Activated CD4-positive, alpha-beta memory T cell treated with anti-CD3 and anti-CD28 coated beads for 36 hours (primary cell): ENCODE data around the gene FSIP1. TPM values are rescaled to one million over a fixed set of nuclear protein-coding genes. Genes with fewer than 3 reads are reported as not detected.

Source experiments
- CTCF ChIA-PET: fragments of 350-600 bp; sonication (Branson Sonifier 250); formaldehyde crosslinking; loops from one replicate; lab custom pipeline; 2021; ENCODE audit warnings: antibody characterized with exemption, inconsistent platforms; lab: Charles Lee
- POLR2A ChIA-PET: fragments of 350-600 bp; sonication (Branson Sonifier 250); formaldehyde crosslinking; loops from one replicate; lab custom pipeline; 2021; ENCODE audit warnings: antibody characterized with exemption; lab: Charles Lee
- DNase-seq: peaks from one replicate; pipeline ENCODE4 v3.0.0-alpha.2; 2020
- H3K27ac Mint-ChIP-seq: one replicate; pipeline ENCODE4 v1.8.0; 2021; ENCODE audit warnings: mixed read lengths
- H3K27me3 Mint-ChIP-seq: one replicate; pipeline ENCODE4 v1.8.0; 2021; ENCODE audit warnings: mixed read lengths
- H3K36me3 Mint-ChIP-seq: one replicate; pipeline ENCODE4 v1.8.0; 2021; ENCODE audit warnings: mixed read lengths
- H3K4me1 Mint-ChIP-seq: one replicate; pipeline ENCODE4 v1.8.0; 2021; ENCODE audit warnings: low read depth, mixed read lengths
- H3K4me3 Mint-ChIP-seq: one replicate; pipeline ENCODE4 v1.8.0; 2021; ENCODE audit warnings: mild to moderate bottlenecking, mixed read lengths
- H3K9me3 Mint-ChIP-seq: one replicate; pipeline ENCODE4 v1.8.0; 2021; ENCODE audit warnings: mixed read lengths
- intact Hi-C: fragments of 100-400 bp; cut with micrococcal nuclease; formaldehyde crosslinking; loops from one replicate; pipeline ENCODE4 v1.15.1; 2023
- total RNA-seq, 2 experiments: library from RNA; stranded (reverse); gene quantifications; one replicate each; pipeline ENCODE4 v1.2.3, GENCODE V29; 2021

The FSIP1 gene
- total RNA-seq, 2 experiments from 2014 or later = 0.29 to 0.68 TPM

DNA sequence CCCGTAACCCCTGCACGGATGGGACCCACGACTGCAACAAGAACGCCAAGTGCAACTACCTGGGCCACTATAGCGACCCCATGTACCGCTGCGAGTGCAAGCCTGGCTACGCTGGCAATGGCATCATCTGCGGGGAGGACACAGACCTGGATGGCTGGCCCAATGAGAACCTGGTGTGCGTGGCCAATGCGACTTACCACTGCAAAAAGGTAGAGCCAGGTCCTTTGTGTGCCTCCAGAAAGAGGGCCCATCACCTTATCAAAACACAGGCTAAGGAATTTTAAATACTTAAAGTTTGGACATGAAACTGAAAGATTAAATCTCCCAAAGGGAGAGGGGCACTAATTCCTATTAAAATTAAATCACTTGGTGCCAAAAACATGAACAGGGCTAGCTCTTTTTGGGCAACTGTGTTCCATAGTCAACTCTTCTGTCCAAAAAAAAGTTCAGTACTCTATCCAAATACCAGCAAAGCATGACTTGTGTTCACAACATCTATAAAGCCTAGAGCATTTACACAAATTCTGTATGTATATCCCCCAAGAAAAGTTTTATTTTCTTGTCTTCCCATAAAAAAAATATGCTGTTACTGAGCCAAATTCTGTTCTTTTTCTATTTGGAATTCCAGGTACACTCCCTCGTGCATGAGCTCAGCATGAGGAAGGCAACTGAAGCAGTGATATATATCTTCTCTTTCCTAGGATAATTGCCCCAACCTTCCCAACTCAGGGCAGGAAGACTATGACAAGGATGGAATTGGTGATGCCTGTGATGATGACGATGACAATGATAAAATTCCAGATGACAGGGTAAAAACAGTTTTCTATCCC, 192.6 kb downstream of the FSIP1 start:
- CTCF ChIA-PET = interaction anchor here (1.2 kb wide), 1 partner anchor 167 kb away, joined by 4 read pairs; no protein-coding TSS in a partner anchor
- Mint-ChIP-seq H3K9me3 (no peaks in the 10 kb centered on the region), H3K27me3 (no peaks in the 10 kb centered on the region), H3K27ac (no peak overlapping the region), H3K4me3 (no peak overlapping the region), H3K4me1 (peaks cover 8% of the 10 kb centered on the region), H3K36me3 (no peaks in the 10 kb centered on the region)
- POLR2A ChIA-PET = interaction anchor here (0.6 kb wide), 1 partner anchor 10 kb away, joined by 3 read pairs; no protein-coding TSS in a partner anchor
- DNase-seq = no peak
- intact Hi-C loops = no loop called here

DNA sequence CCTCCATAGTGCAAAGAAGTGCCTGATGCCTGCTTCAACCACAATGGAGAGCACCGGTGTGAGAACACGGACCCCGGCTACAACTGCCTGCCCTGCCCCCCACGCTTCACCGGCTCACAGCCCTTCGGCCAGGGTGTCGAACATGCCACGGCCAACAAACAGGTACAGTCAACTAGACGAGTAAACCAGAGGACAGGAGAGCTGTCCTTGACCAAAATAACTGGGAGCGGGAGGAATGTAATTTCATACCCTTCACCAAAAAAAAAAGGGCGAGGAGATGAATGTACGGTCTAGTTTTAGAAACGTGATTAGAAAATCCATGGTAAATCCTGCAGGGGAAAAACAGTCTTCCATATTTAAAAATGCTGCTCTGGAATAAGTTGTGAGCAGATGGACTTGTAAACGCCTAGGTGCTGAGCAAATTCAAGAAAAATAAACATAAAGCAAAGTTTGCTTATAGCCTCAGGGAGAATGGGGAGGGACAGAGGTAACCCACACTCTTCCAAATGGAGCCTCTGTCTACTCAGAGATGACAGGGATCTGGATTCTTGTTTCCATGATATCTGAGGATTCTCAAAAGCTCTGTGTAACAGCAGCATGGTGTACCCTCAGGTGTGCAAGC, 193.3 kb downstream of the FSIP1 start:
- ChIA-PET POLR2A (interaction anchor here (1.3 kb wide), 1 partner anchor 35 kb away, joined by 3 read pairs; no protein-coding TSS in a partner anchor), CTCF (interaction anchor here (1.2 to 1.3 kb wide), 2 partner anchors 9 to 167 kb away, joined by 4 read pairs; partner anchors contain the start of gene THBS1)
- Mint-ChIP-seq H3K27ac (no peak overlapping the region), H3K4me1 (peaks cover 6% of the 10 kb centered on the region), H3K36me3 (no peaks in the 10 kb centered on the region), H3K9me3 (no peaks in the 10 kb centered on the region), H3K27me3 (no peaks in the 10 kb centered on the region), H3K4me3 (no peak overlapping the region)
- intact Hi-C loops = no loop called here
- DNase-seq = no peak

DNA sequence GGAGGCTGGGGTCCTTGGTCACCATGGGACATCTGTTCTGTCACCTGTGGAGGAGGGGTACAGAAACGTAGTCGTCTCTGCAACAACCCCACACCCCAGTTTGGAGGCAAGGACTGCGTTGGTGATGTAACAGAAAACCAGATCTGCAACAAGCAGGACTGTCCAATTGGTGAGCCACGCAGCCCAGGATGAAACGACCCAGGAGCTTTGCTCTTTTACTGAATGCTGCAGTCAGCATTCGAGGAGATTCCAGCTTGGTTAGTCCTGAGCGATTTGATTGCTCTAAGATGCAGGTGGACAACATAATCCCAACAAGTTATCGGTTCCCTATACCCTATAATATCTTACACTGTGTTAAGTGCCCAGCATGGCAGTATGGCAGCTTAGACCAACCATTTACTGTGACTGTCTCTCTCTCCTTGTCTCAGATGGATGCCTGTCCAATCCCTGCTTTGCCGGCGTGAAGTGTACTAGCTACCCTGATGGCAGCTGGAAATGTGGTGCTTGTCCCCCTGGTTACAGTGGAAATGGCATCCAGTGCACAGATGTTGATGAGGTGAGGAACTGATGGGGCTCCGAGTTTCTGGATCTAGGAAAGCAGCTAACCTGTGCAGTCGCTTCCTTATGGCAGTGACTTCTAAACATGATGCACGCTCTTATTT, 194.0 kb downstream of the FSIP1 start:
- no peak for DNase-seq
- no peaks in the 10 kb centered on the region for H3K36me3 Mint-ChIP-seq
- ChIA-PET CTCF (interaction anchor here (1.3 kb wide), 1 partner anchor 8 kb away, joined by 4 read pairs; the partner anchor contains the start of gene THBS1), POLR2A (interaction anchor here (1.3 kb wide), 1 partner anchor 36 kb away, joined by 3 read pairs; no protein-coding TSS in a partner anchor)
- H3K4me1 Mint-ChIP-seq = peaks cover under 1% of the 10 kb centered on the region
- H3K9me3 Mint-ChIP-seq = no peaks in the 10 kb centered on the region
- intact Hi-C loops = no loop called here
- no peaks in the 10 kb centered on the region for H3K27me3 Mint-ChIP-seq
- no peak overlapping the region for H3K27ac Mint-ChIP-seq
- no peak overlapping the region for H3K4me3 Mint-ChIP-seq

DNA sequence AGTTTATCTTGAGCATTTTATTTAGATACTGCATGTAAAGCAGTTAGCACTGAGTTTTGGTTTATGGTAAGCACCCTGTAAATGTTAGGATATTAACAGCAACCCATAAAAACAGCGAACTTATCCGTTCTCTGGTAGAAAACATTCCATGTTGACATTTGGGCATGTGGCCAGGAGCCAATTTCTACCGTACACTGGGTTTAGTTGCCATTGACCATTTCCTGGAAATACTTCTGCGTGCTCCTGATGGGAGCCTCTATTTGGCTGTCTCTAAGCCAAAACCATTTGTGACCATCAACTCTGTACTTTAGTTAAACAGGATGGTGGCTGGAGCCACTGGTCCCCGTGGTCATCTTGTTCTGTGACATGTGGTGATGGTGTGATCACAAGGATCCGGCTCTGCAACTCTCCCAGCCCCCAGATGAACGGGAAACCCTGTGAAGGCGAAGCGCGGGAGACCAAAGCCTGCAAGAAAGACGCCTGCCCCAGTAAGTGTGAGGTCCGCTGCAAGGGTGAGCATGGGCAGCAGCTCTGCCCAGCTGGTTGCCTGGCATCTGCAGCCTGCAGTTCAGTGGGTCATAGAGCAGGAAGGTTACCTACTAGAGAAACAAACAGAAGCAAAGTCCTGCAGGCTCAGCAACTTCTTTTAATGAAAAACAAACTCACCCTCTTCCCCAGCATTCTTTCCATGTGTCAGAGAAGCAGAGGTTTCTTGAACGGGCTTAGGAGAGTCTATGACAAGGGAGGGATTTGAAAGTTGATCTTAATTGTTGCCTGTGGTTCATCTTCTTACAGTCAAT, 194.7 kb downstream of the FSIP1 start:
- Mint-ChIP-seq H3K9me3 (no peaks in the 10 kb centered on the region), H3K4me1 (no peaks in the 10 kb centered on the region), H3K27me3 (peaks cover 1% of the 10 kb centered on the region), H3K4me3 (no peak overlapping the region), H3K27ac (no peak overlapping the region), H3K36me3 (no peaks in the 10 kb centered on the region)
- POLR2A ChIA-PET = interaction anchor here (1.3 kb wide), 1 partner anchor 36 kb away, joined by 3 read pairs; no protein-coding TSS in a partner anchor
- CTCF ChIA-PET = interaction anchor here (1.2 to 1.3 kb wide), 2 partner anchors 7 to 880 kb away, joined by 3 to 4 read pairs; partner anchors contain the start of gene THBS1
- intact Hi-C loops = no loop called here
- DNase-seq = no peak

DNA sequence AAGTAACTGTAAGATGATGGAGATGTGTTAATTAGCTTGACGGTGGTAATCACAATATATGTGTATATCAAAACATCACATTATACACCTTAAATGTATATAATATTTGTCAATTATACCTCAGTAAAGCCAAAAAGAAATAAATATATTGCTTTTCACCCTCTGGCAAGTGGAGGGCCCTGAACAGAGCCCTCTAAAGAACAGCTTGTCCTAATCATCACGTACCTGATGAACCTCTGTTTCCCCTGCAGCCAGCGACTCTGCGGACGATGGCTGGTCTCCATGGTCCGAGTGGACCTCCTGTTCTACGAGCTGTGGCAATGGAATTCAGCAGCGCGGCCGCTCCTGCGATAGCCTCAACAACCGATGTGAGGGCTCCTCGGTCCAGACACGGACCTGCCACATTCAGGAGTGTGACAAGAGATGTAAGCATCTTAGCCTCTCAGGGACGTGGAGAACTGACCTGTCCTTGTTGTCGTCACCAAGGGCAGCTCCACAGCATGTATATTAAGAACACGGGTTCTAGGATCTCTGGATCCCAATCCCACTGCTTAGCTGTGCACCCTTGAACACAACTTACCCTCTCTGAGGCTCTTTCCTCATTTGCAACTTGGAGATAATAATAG, 195.4 kb downstream of the FSIP1 start:
- no peaks in the 10 kb centered on the region for H3K4me1 Mint-ChIP-seq
- no peaks in the 10 kb centered on the region for H3K9me3 Mint-ChIP-seq
- intact Hi-C loops = no loop called here
- no peak overlapping the region for H3K4me3 Mint-ChIP-seq
- H3K27ac Mint-ChIP-seq = no peak overlapping the region
- ChIA-PET POLR2A (no interaction called here), CTCF (interaction anchor here (1.2 to 2.3 kb wide), 2 partner anchors 170 to 880 kb away, joined by 3 to 25 read pairs; no protein-coding TSS in a partner anchor)
- DNase-seq = no peak
- H3K36me3 Mint-ChIP-seq = no peaks in the 10 kb centered on the region
- peaks cover 4% of the 10 kb centered on the region for H3K27me3 Mint-ChIP-seq

DNA sequence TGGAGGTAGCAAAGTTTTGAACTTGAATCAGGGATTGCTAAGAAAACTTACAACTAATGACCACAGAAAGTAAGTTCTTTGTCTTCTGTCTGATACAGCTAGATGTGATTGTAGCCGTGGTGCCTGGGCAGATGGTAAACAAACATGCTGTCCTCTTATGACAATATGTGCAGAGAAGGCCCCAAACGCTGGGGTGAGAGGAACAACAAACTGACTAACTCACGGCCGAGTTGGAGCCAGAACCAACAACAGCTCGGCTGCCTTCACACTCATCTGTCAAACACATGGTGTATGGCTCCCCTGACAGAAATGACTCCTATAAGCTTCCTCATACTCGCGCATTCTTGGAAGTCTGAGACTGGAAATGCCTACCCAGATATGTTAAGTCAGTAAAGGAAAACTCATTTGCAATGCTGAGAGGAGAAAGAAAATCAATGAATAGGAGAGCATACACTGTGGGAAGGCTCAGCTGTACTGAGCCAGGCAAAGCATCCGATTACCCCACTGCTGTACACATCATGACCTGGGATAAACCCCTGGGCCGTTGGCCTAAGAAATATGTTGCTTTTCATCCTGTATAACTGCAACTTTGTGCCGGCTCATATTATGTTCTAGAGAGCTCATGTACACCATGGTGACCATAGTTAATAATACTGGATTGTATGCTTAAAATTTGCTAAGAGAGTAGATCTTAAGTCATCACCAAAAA, 196.1 kb downstream of the FSIP1 start:
- Mint-ChIP-seq H3K4me1 (peaks cover 2% of the 10 kb centered on the region), H3K27ac (no peak overlapping the region), H3K27me3 (peaks cover 10% of the 10 kb centered on the region), H3K36me3 (no peaks in the 10 kb centered on the region), H3K9me3 (no peaks in the 10 kb centered on the region), H3K4me3 (no peak overlapping the region)
- CTCF ChIA-PET = interaction anchor here (1.2 to 2.3 kb wide), 3 partner anchors 100 to 879 kb away, joined by 3 to 25 read pairs (median 7); no protein-coding TSS in a partner anchor
- DNase-seq = no peak
- intact Hi-C loops = no loop called here
- POLR2A ChIA-PET = no interaction called here

DNA sequence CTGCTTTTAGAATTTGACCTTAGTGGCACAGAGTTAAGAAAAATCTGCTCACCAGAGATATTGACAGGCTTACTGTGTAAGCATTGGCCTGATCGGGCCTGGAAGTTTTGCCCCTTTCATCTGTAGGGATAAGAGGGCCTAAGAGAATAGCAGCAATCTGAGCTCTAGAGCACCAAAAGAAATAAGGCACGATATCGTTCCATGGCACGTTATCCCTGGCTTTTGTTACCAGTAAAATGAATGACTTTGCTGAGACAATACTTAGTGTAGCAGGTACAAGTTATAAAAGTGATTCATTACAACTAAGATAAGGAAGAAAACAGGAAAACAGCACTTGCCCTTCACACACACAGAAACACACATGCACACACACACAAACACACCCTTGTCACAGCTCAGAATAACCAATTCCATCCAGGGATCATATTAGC, 196.8 kb downstream of the FSIP1 start:
- peaks cover 17% of the 10 kb centered on the region for H3K27me3 Mint-ChIP-seq
- no peaks in the 10 kb centered on the region for H3K9me3 Mint-ChIP-seq
- DNase-seq = no peak
- ChIA-PET POLR2A (no interaction called here), CTCF (interaction anchor here (0.7 to 2.3 kb wide), 3 partner anchors 36 to 172 kb away, joined by 3 to 25 read pairs (median 7); no protein-coding TSS in a partner anchor)
- H3K4me3 Mint-ChIP-seq = no peak overlapping the region
- H3K27ac Mint-ChIP-seq = no peak overlapping the region
- intact Hi-C loops = loop anchor here (2.0 kb wide), 1 partner anchor 171 kb away; no protein-coding TSS in a partner anchor
- peaks cover 8% of the 10 kb centered on the region for H3K4me1 Mint-ChIP-seq
- H3K36me3 Mint-ChIP-seq = no peaks in the 10 kb centered on the region

DNA sequence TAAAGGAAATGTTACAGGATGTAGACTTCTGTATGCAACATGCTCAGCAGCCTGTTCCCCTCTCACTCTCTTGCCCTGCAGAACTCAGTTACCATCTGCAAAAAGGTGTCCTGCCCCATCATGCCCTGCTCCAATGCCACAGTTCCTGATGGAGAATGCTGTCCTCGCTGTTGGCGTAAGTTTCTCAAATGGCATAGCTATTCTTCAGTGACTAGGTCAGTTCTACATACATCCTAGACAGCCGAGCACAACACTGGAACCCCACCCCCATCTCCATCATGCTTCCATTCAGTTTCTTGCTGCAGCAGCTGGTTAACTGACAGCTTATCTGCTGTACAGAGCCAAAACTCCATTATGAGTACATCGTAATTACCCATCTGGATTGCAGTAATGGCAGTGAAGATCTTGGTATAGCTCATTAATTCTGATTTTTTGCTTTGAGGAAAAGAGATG, 197.2 kb downstream of the FSIP1 start:
- intact Hi-C loops = loop anchor here (2.0 kb wide), 1 partner anchor 171 kb away; no protein-coding TSS in a partner anchor
- Mint-ChIP-seq H3K27ac (no peak overlapping the region), H3K36me3 (no peaks in the 10 kb centered on the region), H3K4me1 (peaks cover 8% of the 10 kb centered on the region), H3K9me3 (no peaks in the 10 kb centered on the region), H3K27me3 (peaks cover 17% of the 10 kb centered on the region), H3K4me3 (no peak overlapping the region)
- POLR2A ChIA-PET = no interaction called here
- DNase-seq = no peak
- CTCF ChIA-PET = interaction anchor here (0.7 to 2.3 kb wide), 3 partner anchors 36 to 172 kb away, joined by 3 to 25 read pairs (median 7); no protein-coding TSS in a partner anchor

DNA sequence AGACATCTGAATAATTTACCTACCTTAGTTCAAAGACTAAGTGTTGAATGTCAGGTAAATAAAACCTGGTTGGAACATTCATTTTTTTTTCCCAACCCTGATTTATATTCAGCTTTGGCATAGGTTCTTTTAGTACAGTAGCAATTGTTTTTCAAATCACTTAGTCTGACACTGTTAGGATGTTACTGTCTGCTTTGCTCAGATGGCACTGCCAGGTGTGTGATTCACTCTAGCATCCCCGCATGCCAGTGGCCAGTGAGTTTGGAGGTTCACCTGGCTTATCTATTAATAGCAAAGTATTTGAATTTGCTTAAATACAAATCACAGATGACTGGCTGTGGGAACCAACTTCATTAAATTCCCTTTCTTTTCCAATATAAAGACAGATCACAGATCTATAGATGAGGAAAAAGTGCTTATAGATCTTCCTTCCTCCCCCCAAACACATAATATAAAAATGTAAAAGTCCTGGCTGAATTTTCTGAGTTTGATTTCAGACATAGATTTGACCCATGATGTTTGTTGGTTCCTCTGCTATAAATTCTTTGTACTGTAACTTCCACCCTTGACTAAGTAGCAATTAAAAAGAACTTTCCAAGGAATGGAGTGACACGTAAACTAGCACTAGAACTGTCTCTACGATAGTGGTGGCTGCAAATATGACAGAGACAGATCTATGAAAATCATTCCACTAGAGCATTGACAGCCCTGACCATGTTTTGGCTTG, 197.8 kb downstream of the FSIP1 start:
- intact Hi-C loops = loop anchor here (2.0 to 5.0 kb wide), 3 partner anchors 158 to 458 kb away; no protein-coding TSS in a partner anchor
- H3K27me3 Mint-ChIP-seq = peaks cover 19% of the 10 kb centered on the region
- H3K4me3 Mint-ChIP-seq = no peak overlapping the region
- H3K4me1 Mint-ChIP-seq = peaks cover 10% of the 10 kb centered on the region
- H3K9me3 Mint-ChIP-seq = no peaks in the 10 kb centered on the region
- CTCF ChIA-PET = interaction anchor here (1.3 to 7.8 kb wide), 4 partner anchors 9 to 173 kb away, joined by 7 to 161 read pairs (median 21); no protein-coding TSS in a partner anchor
- DNase-seq = no peak
- POLR2A ChIA-PET = no interaction called here
- no peak overlapping the region for H3K27ac Mint-ChIP-seq
- H3K36me3 Mint-ChIP-seq = no peaks in the 10 kb centered on the region
